A204.1 (cell line): ENCODE results near the gene GCSAM.

Source experiments
- FAIRE-seq: peaks from 2 replicates; lab custom pipeline; 2012; peaks lifted over from hg19 to GRCh38; lab: Jason Lieb, UNC

Gene GCSAM

GRCh38 chr3:112129925-112130637, 3.0 kb downstream of the GCSAM start:
- no peak for FAIRE-seq

GRCh38 chr3:112128843-112129727, 4.0 kb downstream of the GCSAM start:
- FAIRE-seq = no peak

- no peak for FAIRE-seq
Observed at GRCh38 chr3:112127522-112128494, 5.2 kb downstream of the GCSAM start.

GRCh38 chr3:112126511-112126911, 6.5 kb downstream of the GCSAM start:
- FAIRE-seq = no peak

GRCh38 chr3:112124907-112125607, 8.0 kb downstream of the GCSAM start:
- FAIRE-seq = no peak

GRCh38 chr3:112123548-112123947, 9.5 kb downstream of the GCSAM start:
- FAIRE-seq = no peak

GRCh38 chr3:112122870-112123269, 10.2 kb downstream of the GCSAM start:
- no peak for FAIRE-seq

- FAIRE-seq = no peak
Observed at GRCh38 chr3:112121577-112122547, 11.2 kb downstream of the GCSAM start.

GRCh38 chr3:112119962-112120836, 12.8 kb downstream of the GCSAM start:
- FAIRE-seq = no peak

- no peak for FAIRE-seq
Observed at GRCh38 chr3:112117841-112118571, 15.0 kb downstream of the GCSAM start.

- FAIRE-seq = no peak
Observed at GRCh38 chr3:112117415-112117814, 15.6 kb downstream of the GCSAM start.

- FAIRE-seq = no peak
Observed at GRCh38 chr3:112116748-112117186, 16.3 kb downstream of the GCSAM start.

- no peak for FAIRE-seq
Observed at GRCh38 chr3:112115806-112116383, 17.2 kb downstream of the GCSAM start.

GRCh38 chr3:112115161-112115739, 17.8 kb downstream of the GCSAM start:
- no peak for FAIRE-seq

- no peak for FAIRE-seq
Observed at GRCh38 chr3:112114576-112115160, 18.4 kb downstream of the GCSAM start.

- no peak for FAIRE-seq
Observed at GRCh38 chr3:112111785-112112402, 21.2 kb downstream of the GCSAM start.

- FAIRE-seq = no peak
Observed at GRCh38 chr3:112109322-112109721, 23.7 kb downstream of the GCSAM start.
